GM12878 (cell line): ENCODE measurements around the gene FOXJ3. TPM values are rescaled to one million over a fixed set of nuclear protein-coding genes. Genes with fewer than 3 reads are reported as not detected.
A peak's percentile ranks its signal among the peaks of the same experiment; 100 is the strongest.

Experiments used
- ATAC-seq: fragments of 200-7000 bp; cut with Tn5 transposase; 3 replicates; pipeline ENCODE4 v1.9.1; 2020; ENCODE audit warnings: mild to moderate bottlenecking, moderate library complexity
- BruUV-seq: library from RNA; stranded (reverse); fragments of 400-500 nt; replicated peaks from 2 replicates; lab custom pipeline; 2021; lab: Mats Ljungman, UMichigan
- CTCF ChIA-PET: fragments of 300-600 bp; sonication (Branson Sonifier 250); formaldehyde crosslinking; extraction: SDS; loops from one replicate; lab custom pipeline; 2021; ENCODE audit warnings: inconsistent platforms; lab: Yijun Ruan, JAX
- POLR2A ChIA-PET: fragments of 350-600 bp; formaldehyde crosslinking; extraction: SDS; loops from one replicate; lab custom pipeline; 2021; ENCODE audit warnings: inconsistent platforms; lab: Charles Lee
- RAD21 ChIA-PET: fragments of 300-600 bp; sonication (Branson Sonifier 250); formaldehyde crosslinking; loops from one replicate; lab custom pipeline; 2023; ENCODE audit warnings: antibody characterized with exemption; ENCODE audit not compliant: unreplicated experiment; lab: Charles Lee
- SMC1A ChIA-PET: fragments of 300-600 bp; sonication (Branson Sonifier 250); formaldehyde crosslinking; loops from one replicate; lab custom pipeline; 2023; ENCODE audit not compliant: unreplicated experiment, uncharacterized antibody; lab: Charles Lee
- DNase-seq: peaks from one replicate; pipeline ENCODE4 v3.0.0-alpha.2; 2011; ENCODE audit warnings: low read depth, low spot score
- FAIRE-seq: peaks from 3 replicates; lab custom pipeline; 2011; peaks lifted over from hg19 to GRCh38; lab: Jason Lieb, UNC
- H2AFZ ChIP-seq: 2 replicates; pipeline ENCODE4 v1.6.0; 2011; ENCODE audit warnings: low read depth, low read length, control low read depth; ENCODE audit not compliant: control insufficient read depth
- H3K27ac ChIP-seq: 2 replicates; pipeline ENCODE4 v1.5.1; 2011; ENCODE audit warnings: control low read depth; ENCODE audit not compliant: control insufficient read depth, insufficient read depth
- H3K27me3 ChIP-seq, 2 experiments: replicated peaks in 1 of 2; 2 replicates each; pipeline versions ENCODE4 v1.6.0 to v1.6.1; 2011; ENCODE audit warnings: low read length in 1 of 2; ENCODE audit not compliant: control insufficient read depth in 2 of 2, insufficient read depth in 2 of 2
- H3K36me3 ChIP-seq, 2 experiments: 2 replicates each; pipeline ENCODE4 v1.5.1; 2011; ENCODE audit warnings: low read length in 1 of 2; ENCODE audit not compliant: control insufficient read depth in 2 of 2, insufficient read depth in 2 of 2
- H3K4me1 ChIP-seq: 2 replicates; pipeline ENCODE4 v1.6.1; 2011; ENCODE audit warnings: mild to moderate bottlenecking, low read length, moderate library complexity, mixed read lengths; ENCODE audit not compliant: control insufficient read depth, insufficient read depth
- H3K4me2 ChIP-seq: 2 replicates; pipeline ENCODE4 v1.6.0; 2011; ENCODE audit warnings: control low read depth; ENCODE audit not compliant: control insufficient read depth, insufficient read depth
- H3K4me3 ChIP-seq: fragments of 200-600 bp; sonication (generic); 2 replicates; pipeline ENCODE4 v1.5.1; 2016
- H3K79me2 ChIP-seq: 2 replicates; pipeline ENCODE4 v1.6.0; 2011; ENCODE audit warnings: low read length; ENCODE audit not compliant: control insufficient read depth, insufficient read depth
- H3K9ac ChIP-seq: 2 replicates; pipeline ENCODE4 v1.8.0; 2011; ENCODE audit warnings: low read length, control low read depth, mixed read lengths; ENCODE audit not compliant: control insufficient read depth, insufficient read depth
- H3K9me3 ChIP-seq: replicated peaks from 3 replicates; pipeline ENCODE4 v1.5.1; 2011; ENCODE audit warnings: mild to moderate bottlenecking, low read length; ENCODE audit not compliant: control insufficient read depth, insufficient read depth
- H4K20me1 ChIP-seq: 2 replicates; pipeline ENCODE4 v1.6.0; 2011; ENCODE audit not compliant: control insufficient read depth, insufficient read depth
- CREM ChIP-seq: IDR thresholded peaks from 2 replicates; pipeline ENCODE4 v1.6.1; 2014; ENCODE audit warnings: antibody characterized with exemption, low read depth
- IRF5 ChIP-seq: fragments of 450-650 bp; IDR thresholded peaks from 2 replicates; pipeline ENCODE4 v1.6.1; 2017; ENCODE audit warnings: borderline replicate concordance
- MTA2 ChIP-seq: fragments of 450-650 bp; IDR thresholded peaks from 2 replicates; pipeline ENCODE4 v1.6.1; 2016; ENCODE audit warnings: low read depth, mild to moderate bottlenecking, moderate library complexity
- ZNF622 ChIP-seq: fragments of 450-650 bp; IDR thresholded peaks from 2 replicates; pipeline ENCODE4 v1.6.1; 2017; ENCODE audit warnings: mild to moderate bottlenecking, inconsistent platforms
- WGBS: methylation state at CpG from one replicate; pipeline ENCODE4 v1.1.6; 2016; ENCODE audit warnings: low lambda C conversion rate; ENCODE audit not compliant: insufficient replicate concordance, insufficient coverage; ENCODE audit errors: missing lambda C conversion rate; 5-methylcytosine and 5-hydroxymethylcytosine counted together
- in situ Hi-C: fragments of 300-500 bp; cut with MboI; formaldehyde crosslinking; loops from 9 replicates; pipeline ENCODE4 v1.14.3; 2018; ENCODE audit warnings: mixed read lengths
- intact Hi-C: fragments of 100-400 bp; cut with micrococcal nuclease; formaldehyde crosslinking; loops from one replicate; pipeline ENCODE4 v1.14.2; 2022; ENCODE audit not compliant: unreplicated experiment
- polyA plus RNA-seq, 11 experiments: library from polyadenylated mRNA; depleted of rRNA in 4 of 11; unstranded in 6 of 11; stranded (reverse) in 5 of 11; fragments of >200 nt; fragmentation: Nextera tagmentation in 4 of 11; fragmentation: Illumina TruSeq in 1 of 11; extraction: Ambion mirVana in 4 of 11; extraction: Trizol in 1 of 11; gene quantifications; 1 replicate in 1 of 11; 2 replicates in 10 of 11; pipeline versions ENCODE4 v1.2.1 to v1.2.3, GENCODE V29; 2011 to 2016; ENCODE audit warnings: inconsistent platforms in 2 of 11, missing spikeins in 2 of 11, low read depth in 1 of 11
- total RNA-seq, 4 experiments: library from RNA; depleted of rRNA in 3 of 4; stranded (reverse); fragments of >200 nt in 3 of 4; fragmentation: Illumina TruSeq in 1 of 4; extraction: Trizol in 1 of 4; gene quantifications; 2 replicates each; pipeline versions ENCODE4 v1.2.1 to v1.2.3, GENCODE V29; 2013 to 2021
- TF ChIP-seq, protein P1 (sequence below): IDR thresholded peaks from 2 replicates; pipeline ENCODE4 v1.6.1; 2011; ENCODE audit warnings: borderline replicate concordance, low read depth, mild to moderate bottlenecking, moderate library complexity, low read length; ENCODE audit not compliant: insufficient read depth, poor library complexity, severe bottlenecking
- TF ChIP-seq, protein P2 (sequence below): IDR thresholded peaks from 2 replicates; pipeline ENCODE4 v1.6.1; 2011; ENCODE audit warnings: mild to moderate bottlenecking, low read depth, low read length, moderate library complexity; ENCODE audit not compliant: insufficient replicate concordance

Gene FOXJ3
- total and polyA plus RNA-seq, 10 of the 15 experiments (the other 5 are each of a cell fraction or from before 2014, with no cell fraction given): 9.5 to 54.2 (median 24.7) TPM

DNA sequence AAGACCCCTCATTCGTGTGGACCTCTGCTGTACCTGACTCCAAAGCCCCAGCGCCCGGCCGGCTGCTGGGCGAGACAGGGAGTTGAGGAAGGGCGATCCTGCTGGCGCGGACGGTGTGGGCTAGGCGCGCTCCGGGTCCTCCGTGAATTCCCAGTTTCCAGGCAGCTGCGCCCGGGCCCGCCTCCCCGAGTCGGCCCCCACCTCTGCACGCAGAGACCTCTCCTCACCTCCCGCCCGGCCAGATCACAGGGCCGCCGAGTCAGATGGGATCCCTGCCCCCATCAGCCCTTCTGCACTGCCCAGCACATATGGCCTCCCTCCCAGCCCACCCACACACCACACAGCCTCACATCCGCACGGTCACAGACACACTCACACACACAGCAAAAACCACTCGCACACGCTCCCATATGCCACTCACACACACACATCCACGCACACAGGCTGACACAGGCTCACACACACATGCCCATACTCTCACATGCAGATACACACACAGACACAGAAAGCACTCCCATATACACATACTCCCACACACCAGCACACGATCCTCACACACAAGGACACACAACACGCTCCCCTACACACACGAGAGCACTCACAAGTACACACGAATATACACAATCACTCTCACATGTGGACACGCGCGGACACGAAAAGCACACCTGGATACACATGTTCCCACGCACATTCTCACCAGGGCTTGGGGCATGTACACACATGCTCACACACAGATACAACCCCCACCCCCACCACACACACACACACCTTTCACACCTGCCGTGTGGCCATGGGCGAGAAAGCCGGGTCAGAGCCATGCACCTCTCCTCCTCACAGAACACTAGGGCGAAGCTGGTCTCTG lies 189.0 kb downstream of the FOXJ3 start:
- no TSS peak for BruUV-seq
- intact Hi-C loops: loop anchor here (2.0 to 10.0 kb wide), 3 partner anchors 27 to 571 kb away; no protein-coding TSS in a partner anchor
- no peaks in the 10 kb centered on the region for H3K36me3 ChIP-seq
- ChIA-PET CTCF (interaction anchor here (0.6 kb wide), 1 partner anchor 10 kb away, joined by 3 read pairs; no protein-coding TSS in a partner anchor), RAD21 (no interaction called here)
- H3K79me2 ChIP-seq: no peaks in the 10 kb centered on the region
- peaks cover 2% of the 10 kb centered on the region; the same call in 1 of the 2 replicates for H4K20me1 ChIP-seq
- no peaks in the 10 kb centered on the region for H3K9me3 ChIP-seq
- no peak for FAIRE-seq
- WGBS: 62% methylated on average over 28 of the region's 41 CpGs
- ATAC-seq: no peak
- no peak for TF ChIP-seq ZNF622
- TF ChIP-seq, protein P1, sequence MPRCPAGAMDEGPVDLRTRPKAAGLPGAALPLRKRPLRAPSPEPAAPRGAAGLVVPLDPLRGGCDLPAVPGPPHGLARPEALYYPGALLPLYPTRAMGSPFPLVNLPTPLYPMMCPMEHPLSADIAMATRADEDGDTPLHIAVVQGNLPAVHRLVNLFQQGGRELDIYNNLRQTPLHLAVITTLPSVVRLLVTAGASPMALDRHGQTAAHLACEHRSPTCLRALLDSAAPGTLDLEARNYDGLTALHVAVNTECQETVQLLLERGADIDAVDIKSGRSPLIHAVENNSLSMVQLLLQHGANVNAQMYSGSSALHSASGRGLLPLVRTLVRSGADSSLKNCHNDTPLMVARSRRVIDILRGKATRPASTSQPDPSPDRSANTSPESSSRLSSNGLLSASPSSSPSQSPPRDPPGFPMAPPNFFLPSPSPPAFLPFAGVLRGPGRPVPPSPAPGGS: peak; percentile 95
- TF ChIP-seq, protein P2, sequence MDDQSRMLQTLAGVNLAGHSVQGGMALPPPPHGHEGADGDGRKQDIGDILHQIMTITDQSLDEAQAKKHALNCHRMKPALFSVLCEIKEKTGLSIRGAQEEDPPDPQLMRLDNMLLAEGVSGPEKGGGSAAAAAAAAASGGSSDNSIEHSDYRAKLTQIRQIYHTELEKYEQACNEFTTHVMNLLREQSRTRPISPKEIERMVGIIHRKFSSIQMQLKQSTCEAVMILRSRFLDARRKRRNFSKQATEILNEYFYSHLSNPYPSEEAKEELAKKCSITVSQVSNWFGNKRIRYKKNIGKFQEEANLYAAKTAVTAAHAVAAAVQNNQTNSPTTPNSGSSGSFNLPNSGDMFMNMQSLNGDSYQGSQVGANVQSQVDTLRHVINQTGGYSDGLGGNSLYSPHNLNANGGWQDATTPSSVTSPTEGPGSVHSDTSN: peak; percentile 54
- TF ChIP-seq CREM: no peak
- no peak for TF ChIP-seq MTA2
- TF ChIP-seq IRF5: no peak
- TF ChIP-seq, all 136 proteins: peak for 2
- Histone ChIP-seq H3K27me3 (no peaks in the 10 kb centered on the region), H2AFZ (no peak overlapping the region), H3K4me3 (no peak overlapping the region), H3K4me1 (no peaks in the 10 kb centered on the region), H3K9ac (no peak overlapping the region), H3K4me2 (no peak overlapping the region), H3K27ac (no peak overlapping the region)
- ChIA-PET POLR2A (no interaction called here), SMC1A (no interaction called here)
- in situ Hi-C loops: no loop called here
- no peak for DNase-seq
